ENCODE measurements around the gene PDILT.
"Not testable (repeated sequence)": the region's sequence is repeated elsewhere in the genome, so short reads cannot be mapped to it uniquely, and the experiment has no call there.

- TF ChIP-seq CTCF (IDR thresholded peaks at IDR 0.05 in 4 of 5, conservative IDR thresholded peaks at IDR 0.05 in 1 of 5); POLR2A (IDR thresholded peaks at IDR 0.05): not testable (repeated sequence)
Measured at GRCh38 chr16:20451364-20451763, 46.8 kb upstream of the PDILT start, which contains the start of gene ACSM2A.

All from gastrocnemius medialis (tissue), 4 donors.